B cell (primary cell): ENCODE results near the gene THBS3. TPM values are rescaled to one million over a fixed set of nuclear protein-coding genes. Genes with fewer than 3 reads are reported as not detected.

ENCODE experiments used
- ATAC-seq: fragments of 200-7000 bp; cut with Tn5 transposase; one replicate; pipeline ENCODE4 v1.10.0; 2021; ENCODE audit warnings: low read depth, mild to moderate bottlenecking, moderate number of reproducible peaks, moderate library complexity
- CTCF ChIA-PET: fragments of 350-600 bp; sonication (Branson Sonifier 250); formaldehyde crosslinking; loops from one replicate; lab custom pipeline; 2021; ENCODE audit warnings: antibody characterized with exemption, inconsistent platforms; lab: Charles Lee
- POLR2A ChIA-PET: fragments of 350-600 bp; sonication (Branson Sonifier 250); formaldehyde crosslinking; loops from one replicate; lab custom pipeline; 2021; ENCODE audit warnings: antibody characterized with exemption; lab: Charles Lee
- DNase-seq: peaks from one replicate; pipeline ENCODE4 v3.0.0; 2013
- H2AFZ ChIP-seq: 2 replicates; pipeline ENCODE4 v1.6.1; 2012; ENCODE audit warnings: mild to moderate bottlenecking, low read depth, low read length; ENCODE audit not compliant: insufficient read depth, poor library complexity, severe bottlenecking
- H3K27ac ChIP-seq, 2 donors: 1 replicate in 1 of 2; 2 replicates in 1 of 2; pipeline ENCODE4 v1.5.1; 2012 to 2013; ENCODE audit warnings: low read length in 2 of 2, mild to moderate bottlenecking in 2 of 2, moderate library complexity in 1 of 2
- H3K27me3 ChIP-seq, 4 experiments: fragments of 200-600 bp in 1 of 4; sonication (generic) in 1 of 4; replicated peaks in 1 of 4; 1 replicate in 2 of 4; 2 replicates in 2 of 4; pipeline versions ENCODE4 v1.6.1 to v1.7.0; 2013 to 2016; ENCODE audit warnings: low read length in 3 of 4, mild to moderate bottlenecking in 2 of 4, mixed read lengths in 1 of 4, moderate library complexity in 1 of 4; ENCODE audit not compliant: insufficient read depth in 4 of 4, control insufficient read depth in 3 of 4; ENCODE audit errors: control extremely low read depth in 1 of 4
- H3K36me3 ChIP-seq, 2 experiments: replicated peaks in 1 of 2; 1 replicate in 1 of 2; 2 replicates in 1 of 2; pipeline versions ENCODE4 v1.6.1 to v1.7.1; 2013; ENCODE audit warnings: low read length in 1 of 2; ENCODE audit not compliant: insufficient read depth in 2 of 2, control insufficient read depth in 1 of 2; ENCODE audit errors: control extremely low read depth in 1 of 2, extremely low read depth in 1 of 2
- H3K4me1 ChIP-seq, 2 donors: fragments of 200-600 bp in 1 of 2; sonication (generic) in 1 of 2; 1 replicate in 1 of 2; 2 replicates in 1 of 2; pipeline versions ENCODE4 v1.5.1 to v1.6.1; 2013 to 2017; ENCODE audit warnings: low read length in 2 of 2; ENCODE audit not compliant: control insufficient read depth in 2 of 2, insufficient read depth in 2 of 2
- H3K4me2 ChIP-seq: replicated peaks from 2 replicates; pipeline ENCODE3; 2012; ENCODE audit warnings: mild to moderate bottlenecking, low read depth, low read length; ENCODE audit not compliant: poor library complexity, severe bottlenecking
- H3K4me3 ChIP-seq, 5 experiments: fragments of 200-600 bp in 1 of 5; sonication (generic) in 1 of 5; 1 replicate in 3 of 5; 2 replicates in 2 of 5; pipeline versions ENCODE4 v1.5.1 to v1.7.0; 2011 to 2016; ENCODE audit warnings: low read length in 4 of 5, mild to moderate bottlenecking in 4 of 5, low read depth in 2 of 5, control low read depth in 1 of 5, moderate library complexity in 1 of 5; ENCODE audit not compliant: insufficient read depth in 1 of 5; ENCODE audit errors: control extremely low read depth in 1 of 5, extremely low read depth in 1 of 5
- H3K79me2 ChIP-seq: fragments of 200-600 bp; sonication (generic); one replicate; pipeline ENCODE4 v1.6.0; 2016; ENCODE audit warnings: low read length; ENCODE audit not compliant: control insufficient read depth, insufficient read depth
- H3K9ac ChIP-seq: fragments of 200-600 bp; sonication (generic); 2 replicates; pipeline ENCODE4 v1.6.1; 2017; ENCODE audit warnings: mild to moderate bottlenecking, low read length, moderate library complexity
- H3K9me3 ChIP-seq, 3 donors: one replicate each; pipeline versions ENCODE4 v1.6.1 to v1.7.1; 2013; ENCODE audit warnings: low read length in 2 of 3; ENCODE audit not compliant: control insufficient read depth in 2 of 3, insufficient read depth in 1 of 3; ENCODE audit errors: control extremely low read depth in 1 of 3
- H4K20me1 ChIP-seq: 2 replicates; pipeline ENCODE4 v1.6.0; 2012; ENCODE audit warnings: mild to moderate bottlenecking, low read length; ENCODE audit not compliant: insufficient read depth, control insufficient read depth, poor library complexity, severe bottlenecking
- H3K27ac Mint-ChIP-seq: one replicate; pipeline ENCODE4 v1.8.0; 2021; ENCODE audit warnings: mixed read lengths
- H3K27me3 Mint-ChIP-seq: one replicate; pipeline ENCODE4 v1.8.0; 2021; ENCODE audit warnings: mixed read lengths
- H3K4me1 Mint-ChIP-seq: one replicate; pipeline ENCODE4 v1.8.0; 2021; ENCODE audit warnings: mixed read lengths
- H3K4me3 Mint-ChIP-seq: one replicate; pipeline ENCODE4 v1.8.0; 2021; ENCODE audit warnings: mixed read lengths
- H3K9me3 Mint-ChIP-seq: one replicate; pipeline ENCODE4 v1.8.0; 2022; ENCODE audit warnings: mixed read lengths; ENCODE audit not compliant: insufficient read depth
- EZH2 ChIP-seq: IDR thresholded peaks from 2 replicates; pipeline ENCODE4 v1.6.1; 2012; ENCODE audit warnings: borderline replicate concordance, low read depth, mild to moderate bottlenecking, moderate library complexity, low read length; ENCODE audit not compliant: insufficient read depth, poor library complexity, severe bottlenecking
- WGBS: methylation state at CpG from one replicate; pipeline ENCODE4 v1.1.5; 2013; ENCODE audit warnings: missing lambda C conversion rate; ENCODE audit not compliant: insufficient coverage; 5-methylcytosine and 5-hydroxymethylcytosine counted together
- intact Hi-C: fragments of 100-400 bp; cut with micrococcal nuclease; formaldehyde crosslinking; loops from one replicate; pipeline ENCODE4 v1.10.0; 2022
- polyA plus RNA-seq: library from polyadenylated mRNA; depleted of rRNA; stranded (reverse); fragments of >200 nt; gene quantifications from 2 replicates; pipeline ENCODE4 v1.2.3, GENCODE V29; 2012
- total RNA-seq, 2 donors: library from RNA; stranded (reverse); fragments of 120-200 nt in 1 of 2; gene quantifications; 1 replicate in 1 of 2; 2 replicates in 1 of 2; pipeline versions ENCODE4 v1.2.3 to v1.2.4, GENCODE V29; 2013 to 2022
- TF ChIP-seq, protein P1 (sequence below): fragments of 200-600 bp; IDR thresholded peaks from one replicate; pipeline ENCODE4 v1.8.0; 2022; ENCODE audit warnings: antibody characterized with exemption, mild to moderate bottlenecking

THBS3 gene
- total and polyA plus RNA-seq, 2 donors (not counting 1 experiment from before 2014, with no cell fraction given) = 28.0 to 28.6 TPM

DNA sequence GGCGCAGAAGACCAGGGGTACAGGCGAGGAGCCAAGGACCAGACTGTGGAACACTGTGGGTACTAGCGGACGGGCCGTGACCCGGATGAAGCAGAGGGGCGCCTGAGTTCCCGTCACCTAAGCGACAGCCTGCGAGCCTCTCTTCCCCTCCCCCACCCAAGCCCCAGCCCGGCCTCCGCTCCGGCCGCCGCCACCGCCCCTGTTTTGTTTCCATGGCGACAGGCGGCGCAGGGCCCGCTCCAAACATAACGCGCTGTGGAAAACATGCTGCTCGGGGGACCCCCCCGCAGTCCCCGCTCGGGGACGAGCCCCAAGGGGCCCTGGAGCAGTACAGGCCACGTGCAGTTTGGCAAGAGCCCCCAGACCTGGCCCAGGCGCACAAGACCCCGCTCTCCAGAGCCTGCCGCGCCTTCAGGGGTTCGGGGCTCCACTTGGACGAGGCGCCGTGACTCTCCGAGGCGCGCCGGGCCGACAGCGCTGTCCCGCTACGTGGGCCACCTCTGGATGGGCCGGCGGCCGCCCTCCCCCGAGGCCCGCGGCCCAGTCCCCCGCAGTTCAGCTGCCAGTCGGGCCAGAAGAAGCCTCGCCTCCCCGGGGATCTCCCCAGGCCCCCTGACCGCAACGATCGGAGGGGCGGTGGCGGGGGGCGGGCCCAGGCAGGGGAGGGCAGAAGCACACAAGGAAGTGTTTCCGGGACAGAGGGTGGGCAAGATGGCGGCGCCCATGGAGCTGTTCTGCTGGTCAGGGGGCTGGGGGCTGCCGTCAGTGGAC is 1.0 kb upstream of the THBS3 start, which contains the start of gene MTX1:
TSS of gene MTX1 (plus strand) at position 155 of the 771 bp plus-strand sequence. CDS start at position 265, 110 bp downstream.
- H3K27ac Mint-ChIP-seq = peak within 1 kb of the TSS; percentile 91
- peak within 1 kb of the TSS; percentile 81 for H3K4me3 Mint-ChIP-seq
- Histone ChIP-seq H3K36me3 (peaks cover 0 to 3% of the 10 kb centered on the region in 2 experiments), H3K4me1 (peaks cover 21 to 26% of the 10 kb centered on the region in 2 donors), H3K9ac (peak within 1 kb of the TSS; percentile 99), H3K4me2 (peak within 1 kb of the TSS; percentile 95), H3K27me3 (no peaks in the 10 kb centered on the region), H3K79me2 (no peaks in the 10 kb centered on the region), H3K4me3 (peak within 1 kb of the TSS; percentile 67 to 94 (median 84)), H3K27ac (peak within 1 kb of the TSS; percentile 95 to 100), H4K20me1 (no peaks in the 10 kb centered on the region), H2AFZ (peak within 1 kb of the TSS; percentile 80), H3K9me3 (no peaks in the 10 kb centered on the region)
- TF ChIP-seq EZH2 = no peak
- TF ChIP-seq, protein P1, sequence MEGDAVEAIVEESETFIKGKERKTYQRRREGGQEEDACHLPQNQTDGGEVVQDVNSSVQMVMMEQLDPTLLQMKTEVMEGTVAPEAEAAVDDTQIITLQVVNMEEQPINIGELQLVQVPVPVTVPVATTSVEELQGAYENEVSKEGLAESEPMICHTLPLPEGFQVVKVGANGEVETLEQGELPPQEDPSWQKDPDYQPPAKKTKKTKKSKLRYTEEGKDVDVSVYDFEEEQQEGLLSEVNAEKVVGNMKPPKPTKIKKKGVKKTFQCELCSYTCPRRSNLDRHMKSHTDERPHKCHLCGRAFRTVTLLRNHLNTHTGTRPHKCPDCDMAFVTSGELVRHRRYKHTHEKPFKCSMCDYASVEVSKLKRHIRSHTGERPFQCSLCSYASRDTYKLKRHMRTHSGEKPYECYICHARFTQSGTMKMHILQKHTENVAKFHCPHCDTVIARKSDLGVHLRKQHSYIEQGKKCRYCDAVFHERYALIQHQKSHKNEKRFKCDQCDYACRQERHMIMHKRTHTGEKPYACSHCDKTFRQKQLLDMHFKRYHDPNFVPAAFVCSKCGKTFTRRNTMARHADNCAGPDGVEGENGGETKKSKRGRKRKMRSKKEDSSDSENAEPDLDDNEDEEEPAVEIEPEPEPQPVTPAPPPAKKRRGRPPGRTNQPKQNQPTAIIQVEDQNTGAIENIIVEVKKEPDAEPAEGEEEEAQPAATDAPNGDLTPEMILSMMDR = no peak
- H3K27me3 Mint-ChIP-seq = no peaks in the 10 kb centered on the region
- peak; percentile 95 for DNase-seq
- WGBS = under 1% methylated on average over 64 of the region's 64 CpGs
- H3K9me3 Mint-ChIP-seq = no peaks in the 10 kb centered on the region
- peaks cover 22% of the 10 kb centered on the region for H3K4me1 Mint-ChIP-seq
- CTCF ChIA-PET = interaction anchor here (0.6 to 8.7 kb wide), 16 partner anchors 11 to 120 kb away, joined by 3 to 189 read pairs (median 8); partner anchors contain the start of genes KRTCAP2 and TRIM46
- ATAC-seq = peak; percentile 79
- intact Hi-C loops = loop anchor here (1.0 to 5.0 kb wide), 3 partner anchors 16 to 384 kb away; no protein-coding TSS in a partner anchor
- POLR2A ChIA-PET = interaction anchor here (0.6 to 3.7 kb wide), 6 partner anchors 12 to 293 kb away, joined by 3 to 47 read pairs (median 3); partner anchors contain the start of gene RUSC1
